Activated CD8-positive, alpha-beta memory T cell treated with anti-CD3 and anti-CD28 coated beads, Interleukin-2, amount 10 ng/mL, durations not matched to agents 7 days and 5 days (primary cell): Measurements from ENCODE around the gene TTN. TPM values are rescaled to one million over a fixed set of nuclear protein-coding genes. Genes with fewer than 3 reads are reported as not detected.

ENCODE experiments used
- ATAC-seq: fragments of 150-1000 bp; cut with Tn5 transposase; one replicate; pipeline ENCODE4 v1.10.0; 2021; ENCODE audit warnings: moderate library complexity
- CTCF ChIA-PET: fragments of 350-600 bp; sonication (Branson Sonifier 250); formaldehyde crosslinking; loops from one replicate; lab custom pipeline; 2021; ENCODE audit warnings: antibody characterized with exemption; lab: Charles Lee
- DNase-seq: peaks from one replicate; pipeline ENCODE4 v3.0.0-alpha.2; 2020
- H3K27ac Mint-ChIP-seq: one replicate; pipeline ENCODE4 v1.8.0; 2021; ENCODE audit warnings: mild to moderate bottlenecking, mixed read lengths
- H3K27me3 Mint-ChIP-seq: one replicate; pipeline ENCODE4 v1.8.0; 2021; ENCODE audit warnings: mixed read lengths
- H3K36me3 Mint-ChIP-seq: one replicate; pipeline ENCODE4 v1.8.0; 2021; ENCODE audit warnings: mild to moderate bottlenecking, mixed read lengths
- H3K4me1 Mint-ChIP-seq: one replicate; pipeline ENCODE4 v1.8.0; 2021; ENCODE audit warnings: mixed read lengths
- H3K4me3 Mint-ChIP-seq: one replicate; pipeline ENCODE4 v1.8.0; 2021; ENCODE audit warnings: mild to moderate bottlenecking, moderate library complexity, mixed read lengths
- H3K9me3 Mint-ChIP-seq: one replicate; pipeline ENCODE4 v1.8.0; 2022; ENCODE audit warnings: low read depth, mixed read lengths
- total RNA-seq, 2 experiments: library from RNA; stranded (reverse); gene quantifications; one replicate each; pipeline ENCODE4 v1.2.3, GENCODE V29; 2021

TTN gene
- total RNA-seq, 2 experiments from 2014 or later: 7.0 to 11.5 TPM

DNA sequence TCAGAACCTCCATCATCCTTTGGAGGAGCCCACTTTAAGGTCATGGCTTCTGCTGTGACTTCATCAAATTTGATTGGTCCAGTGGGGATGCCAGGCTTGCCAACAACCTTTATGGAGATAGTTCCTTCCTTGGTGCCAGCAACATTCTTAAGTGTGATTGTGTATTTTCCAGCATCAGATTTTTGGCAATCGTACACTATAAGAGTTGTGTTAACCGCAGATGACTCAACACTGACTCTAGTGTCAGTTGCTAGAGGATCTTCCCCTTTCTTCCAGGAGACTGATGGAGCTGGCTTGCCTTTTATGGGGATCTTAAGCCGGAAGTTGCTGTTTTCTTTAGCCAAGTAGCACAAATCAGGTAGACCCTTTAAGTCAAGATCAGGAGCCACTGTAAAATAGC, 228.2 kb downstream of the TTN start:
- Mint-ChIP-seq H3K4me1 (no peaks in the 10 kb centered on the region), H3K4me3 (no peak overlapping the region), H3K27me3 (no peaks in the 10 kb centered on the region), H3K9me3 (no peaks in the 10 kb centered on the region), H3K27ac (no peak overlapping the region), H3K36me3 (peaks cover 30% of the 10 kb centered on the region)
- ATAC-seq: no peak
- CTCF ChIA-PET: no interaction called here
- DNase-seq: no peak

DNA sequence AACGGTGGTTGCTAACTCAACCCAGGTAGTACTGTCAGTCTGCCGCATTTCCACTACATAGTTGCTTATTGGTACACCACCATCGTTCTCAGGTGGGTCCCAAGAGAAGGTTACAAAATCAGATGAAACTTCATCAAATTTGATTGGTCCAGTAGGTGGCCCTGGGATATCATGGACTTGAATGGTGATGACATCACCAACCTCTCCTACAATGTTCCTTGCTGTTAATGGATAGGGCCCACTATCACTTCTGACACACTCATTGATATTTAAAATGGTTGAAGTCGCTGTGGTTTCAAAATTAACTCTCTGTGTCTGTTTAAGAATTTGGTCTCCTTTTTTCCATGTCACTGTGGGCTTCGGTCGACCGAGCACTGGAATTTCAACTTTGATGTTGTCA, 232.4 kb downstream of the TTN start:
- Mint-ChIP-seq H3K27me3 (no peaks in the 10 kb centered on the region), H3K4me3 (no peak overlapping the region), H3K27ac (no peak overlapping the region), H3K4me1 (no peaks in the 10 kb centered on the region), H3K9me3 (no peaks in the 10 kb centered on the region), H3K36me3 (peaks cover 46% of the 10 kb centered on the region)
- CTCF ChIA-PET: no interaction called here
- DNase-seq: no peak
- no peak for ATAC-seq

DNA sequence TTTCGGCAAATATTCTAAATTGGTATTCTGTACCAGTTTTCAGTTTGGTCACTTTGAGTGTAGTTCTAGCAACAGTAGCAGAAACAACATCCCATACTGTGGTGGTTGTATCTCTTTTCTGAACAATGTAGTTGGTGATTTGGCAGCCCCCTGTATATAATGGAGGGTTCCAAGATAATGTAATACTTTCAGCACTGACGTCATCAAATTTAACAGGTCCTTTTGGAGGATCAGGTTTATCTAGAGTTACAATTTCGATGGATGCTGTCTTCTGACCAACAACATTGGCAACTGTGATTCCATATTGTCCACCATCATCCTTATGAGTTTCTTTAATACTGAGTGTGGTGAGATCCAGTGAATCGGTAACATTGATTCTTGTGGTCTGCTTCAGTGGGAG, 239.0 kb downstream of the TTN start:
- H3K36me3 Mint-ChIP-seq: peaks cover 52% of the 10 kb centered on the region
- no peak for DNase-seq
- no peaks in the 10 kb centered on the region for H3K27me3 Mint-ChIP-seq
- no peaks in the 10 kb centered on the region for H3K4me1 Mint-ChIP-seq
- H3K9me3 Mint-ChIP-seq: peaks cover 10% of the 10 kb centered on the region
- no peak overlapping the region for H3K27ac Mint-ChIP-seq
- H3K4me3 Mint-ChIP-seq: no peak overlapping the region
- ATAC-seq: no peak
- CTCF ChIA-PET: no interaction called here

DNA sequence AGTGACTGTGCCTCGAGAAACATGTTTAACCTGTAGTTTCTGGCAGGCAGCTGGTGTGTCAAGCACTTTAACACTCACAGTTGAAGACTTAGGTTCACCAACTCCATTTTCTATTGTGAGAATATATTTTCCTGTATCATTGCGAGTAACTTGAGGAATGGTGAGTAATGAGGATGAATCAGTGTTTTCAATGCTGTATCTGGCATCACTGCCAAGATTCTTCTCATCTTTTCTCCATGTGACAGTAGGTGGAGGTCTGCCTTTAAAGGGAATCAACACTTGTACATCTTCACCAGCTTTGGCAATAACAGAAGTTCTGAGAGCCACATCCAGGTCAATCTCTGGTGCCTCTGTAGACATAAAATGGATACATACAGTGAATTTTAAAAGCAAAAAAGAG, 254.2 kb downstream of the TTN start:
- no peaks in the 10 kb centered on the region for H3K9me3 Mint-ChIP-seq
- H3K4me3 Mint-ChIP-seq: no peak overlapping the region
- ATAC-seq (no peak), DNase-seq (no peak)
- peaks cover 31% of the 10 kb centered on the region for H3K36me3 Mint-ChIP-seq
- H3K4me1 Mint-ChIP-seq: peaks cover 7% of the 10 kb centered on the region
- H3K27me3 Mint-ChIP-seq: no peaks in the 10 kb centered on the region
- no peak overlapping the region for H3K27ac Mint-ChIP-seq
- CTCF ChIA-PET: interaction anchor here (1.2 kb wide), 1 partner anchor 147 kb away, joined by 3 read pairs; no protein-coding TSS in a partner anchor

DNA sequence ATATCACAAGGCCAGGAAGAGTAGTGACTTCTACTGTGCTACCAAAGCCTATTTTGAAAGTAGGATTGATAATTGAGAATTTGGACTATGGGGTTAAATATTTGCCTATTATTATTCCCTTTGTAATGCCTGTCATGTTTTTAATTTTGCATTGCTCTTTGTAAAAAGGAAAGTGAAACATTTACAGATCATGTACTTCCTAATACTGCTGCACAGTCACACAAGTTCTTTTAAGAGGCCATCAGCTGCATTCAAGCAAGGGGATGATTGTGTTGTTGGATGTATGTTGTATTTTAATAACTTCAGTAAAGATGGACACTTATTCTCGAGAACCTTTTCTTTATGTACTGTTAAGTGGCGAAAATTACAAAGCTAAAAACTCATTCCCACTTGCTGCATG, 256.9 kb downstream of the TTN start:
- CTCF ChIA-PET: no interaction called here
- no peaks in the 10 kb centered on the region for H3K27me3 Mint-ChIP-seq
- ATAC-seq: no peak
- no peak overlapping the region for H3K4me3 Mint-ChIP-seq
- DNase-seq: no peak
- H3K9me3 Mint-ChIP-seq: no peaks in the 10 kb centered on the region
- no peak overlapping the region for H3K27ac Mint-ChIP-seq
- H3K4me1 Mint-ChIP-seq: peaks cover 2% of the 10 kb centered on the region
- H3K36me3 Mint-ChIP-seq: peaks cover 46% of the 10 kb centered on the region

DNA sequence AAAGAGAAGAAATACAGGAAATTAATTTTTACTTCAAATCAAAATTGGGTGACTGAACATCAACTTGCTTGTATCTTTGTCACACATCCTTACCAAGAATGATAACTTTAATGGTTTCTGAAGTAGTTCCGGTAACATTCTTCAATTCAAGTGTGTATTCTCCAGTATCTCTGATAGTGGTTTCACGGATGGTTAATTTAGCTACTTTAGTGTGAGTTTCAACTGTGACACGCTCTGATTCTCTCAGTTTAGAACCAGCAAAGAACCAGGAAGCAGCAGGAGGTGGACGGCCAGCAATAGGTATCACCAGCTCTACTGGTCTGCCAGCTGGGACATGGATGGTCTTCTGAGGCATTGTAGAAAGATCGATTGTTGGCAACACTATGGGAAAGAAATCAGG, 264.7 kb downstream of the TTN start:
- no peaks in the 10 kb centered on the region for H3K27me3 Mint-ChIP-seq
- DNase-seq (no peak), ATAC-seq (no peak)
- H3K9me3 Mint-ChIP-seq: no peaks in the 10 kb centered on the region
- peaks cover 58% of the 10 kb centered on the region for H3K36me3 Mint-ChIP-seq
- peaks cover 6% of the 10 kb centered on the region for H3K4me1 Mint-ChIP-seq
- H3K27ac Mint-ChIP-seq: no peak overlapping the region
- CTCF ChIA-PET: no interaction called here
- no peak overlapping the region for H3K4me3 Mint-ChIP-seq

DNA sequence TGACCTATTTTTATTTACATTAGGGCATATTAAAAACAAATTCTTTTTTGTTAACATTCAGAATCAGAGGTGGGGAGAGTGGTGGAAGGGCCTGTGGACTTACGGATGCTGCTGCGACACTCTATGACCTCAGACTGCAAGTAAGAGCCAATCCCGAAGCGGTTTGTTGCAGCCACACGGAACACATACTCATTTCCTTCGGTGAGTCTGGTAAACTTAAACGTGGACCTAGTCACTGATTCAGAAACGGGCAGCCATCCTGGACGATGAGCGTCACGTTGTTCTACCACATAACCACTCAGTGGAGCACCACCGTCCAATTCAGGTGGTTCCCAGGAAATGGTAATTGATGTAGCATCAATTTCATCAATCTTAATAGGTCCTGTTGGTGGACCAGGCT, 265.1 kb downstream of the TTN start:
- H3K27ac Mint-ChIP-seq: no peak overlapping the region
- H3K9me3 Mint-ChIP-seq: no peaks in the 10 kb centered on the region
- H3K4me3 Mint-ChIP-seq: no peak overlapping the region
- ATAC-seq: no peak
- H3K36me3 Mint-ChIP-seq: peaks cover 58% of the 10 kb centered on the region
- CTCF ChIA-PET: no interaction called here
- H3K4me1 Mint-ChIP-seq: peaks cover 6% of the 10 kb centered on the region
- DNase-seq: no peak
- no peaks in the 10 kb centered on the region for H3K27me3 Mint-ChIP-seq

DNA sequence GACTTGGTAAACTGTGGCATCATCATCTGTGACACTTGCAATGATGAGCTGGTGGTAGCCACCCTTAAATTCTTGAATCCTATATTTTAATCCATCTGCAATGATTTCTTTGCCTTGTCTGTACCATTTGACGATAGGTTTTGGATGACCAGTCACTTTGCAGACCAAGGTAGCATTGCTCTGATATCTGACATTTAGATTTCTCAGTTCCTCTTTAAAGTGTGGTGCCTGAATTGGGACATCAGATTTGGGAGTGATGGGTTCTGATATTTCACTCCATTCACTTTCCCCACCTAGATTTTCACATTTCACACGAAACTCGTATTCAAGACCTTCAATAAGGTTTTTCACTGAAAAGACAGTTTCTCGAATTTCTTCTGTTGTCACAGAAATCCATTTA, 271.2 kb downstream of the TTN start:
- Mint-ChIP-seq H3K27ac (no peak overlapping the region), H3K4me3 (no peak overlapping the region), H3K36me3 (peaks cover 73% of the 10 kb centered on the region), H3K9me3 (no peaks in the 10 kb centered on the region), H3K4me1 (peaks cover 18% of the 10 kb centered on the region), H3K27me3 (no peaks in the 10 kb centered on the region)
- ATAC-seq (no peak), DNase-seq (no peak)
- CTCF ChIA-PET: no interaction called here

DNA sequence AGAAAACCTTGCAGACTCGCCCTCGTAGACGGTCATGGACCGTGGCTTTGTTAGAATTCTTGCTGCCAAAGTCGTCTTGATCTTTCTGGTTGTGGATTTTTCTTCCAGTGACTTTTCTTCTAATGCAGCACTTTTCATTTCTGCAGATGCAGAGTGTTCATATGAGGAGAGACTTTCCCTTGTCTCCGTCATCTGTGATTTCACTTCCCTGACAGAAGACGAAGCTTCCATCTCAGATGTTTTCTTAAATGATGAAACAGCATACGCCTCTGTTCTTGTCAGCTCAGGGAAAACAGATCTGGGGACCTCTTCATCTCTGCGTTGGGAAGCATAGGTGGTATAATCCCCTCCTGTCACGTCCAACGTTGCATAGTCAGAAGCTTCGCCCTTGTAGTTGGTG, 276.1 kb downstream of the TTN start:
- no peak for DNase-seq
- Mint-ChIP-seq H3K9me3 (no peaks in the 10 kb centered on the region), H3K4me3 (no peak overlapping the region), H3K36me3 (peaks cover 64% of the 10 kb centered on the region), H3K4me1 (peaks cover 37% of the 10 kb centered on the region), H3K27ac (peak overlapping the region; percentile 49), H3K27me3 (no peaks in the 10 kb centered on the region)
- CTCF ChIA-PET: no interaction called here
- no peak for ATAC-seq

DNA sequence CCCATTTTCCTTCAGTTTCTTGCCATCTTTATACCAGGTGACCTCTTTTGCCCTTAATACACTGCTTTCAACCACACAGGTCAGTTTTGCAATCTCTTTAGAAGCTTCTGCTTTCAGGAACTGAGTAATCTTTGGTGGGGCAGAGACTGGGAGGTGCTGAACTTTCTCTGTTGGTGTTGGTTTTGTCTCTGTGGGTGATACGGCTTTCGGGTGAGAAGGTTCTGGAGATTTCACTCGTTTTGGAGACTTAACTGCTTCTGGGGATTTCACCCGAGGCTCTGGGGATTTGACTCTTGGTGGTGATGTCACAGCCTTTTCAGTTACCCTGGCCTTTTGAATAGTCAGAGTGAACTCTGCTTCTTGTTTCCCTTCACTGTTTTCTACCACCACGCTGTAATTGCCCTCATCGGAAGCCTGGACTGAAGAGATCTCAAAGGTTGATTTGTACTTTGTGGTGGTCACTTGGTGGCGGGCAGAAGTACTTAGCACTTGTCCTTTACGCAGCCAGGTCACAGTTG, 276.5 kb downstream of the TTN start:
- ATAC-seq (peak; percentile 83), DNase-seq (peak; percentile 74)
- Mint-ChIP-seq H3K36me3 (peaks cover 66% of the 10 kb centered on the region), H3K4me1 (peaks cover 40% of the 10 kb centered on the region), H3K4me3 (peak overlapping the region; percentile 8), H3K27ac (peak overlapping the region; percentile 49), H3K9me3 (no peaks in the 10 kb centered on the region), H3K27me3 (no peaks in the 10 kb centered on the region)
- CTCF ChIA-PET: no interaction called here

DNA sequence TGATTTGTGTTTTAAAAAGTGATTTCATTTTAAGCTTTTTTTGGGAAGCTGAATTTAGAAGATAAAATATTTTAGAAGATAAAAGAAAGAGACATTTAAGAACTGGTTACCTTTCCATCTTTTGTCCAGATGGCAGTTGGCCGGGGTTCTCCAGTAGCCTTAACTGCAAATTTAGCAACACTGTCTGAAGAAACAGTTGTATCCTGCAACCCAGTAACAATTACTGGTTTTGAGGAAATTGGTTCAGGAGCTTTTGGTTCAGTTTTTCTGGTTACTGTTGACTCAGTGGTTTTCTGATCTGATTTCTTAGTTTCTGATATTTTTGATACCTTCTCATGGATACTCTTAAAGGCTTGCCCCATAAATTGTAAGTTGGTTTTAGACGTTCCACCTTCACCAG, 277.1 kb downstream of the TTN start:
- CTCF ChIA-PET: no interaction called here
- H3K27ac Mint-ChIP-seq: no peak overlapping the region
- H3K4me1 Mint-ChIP-seq: peaks cover 44% of the 10 kb centered on the region
- ATAC-seq: no peak
- H3K27me3 Mint-ChIP-seq: no peaks in the 10 kb centered on the region
- H3K36me3 Mint-ChIP-seq: peaks cover 65% of the 10 kb centered on the region
- H3K4me3 Mint-ChIP-seq: no peak overlapping the region
- H3K9me3 Mint-ChIP-seq: no peaks in the 10 kb centered on the region
- DNase-seq: no peak

DNA sequence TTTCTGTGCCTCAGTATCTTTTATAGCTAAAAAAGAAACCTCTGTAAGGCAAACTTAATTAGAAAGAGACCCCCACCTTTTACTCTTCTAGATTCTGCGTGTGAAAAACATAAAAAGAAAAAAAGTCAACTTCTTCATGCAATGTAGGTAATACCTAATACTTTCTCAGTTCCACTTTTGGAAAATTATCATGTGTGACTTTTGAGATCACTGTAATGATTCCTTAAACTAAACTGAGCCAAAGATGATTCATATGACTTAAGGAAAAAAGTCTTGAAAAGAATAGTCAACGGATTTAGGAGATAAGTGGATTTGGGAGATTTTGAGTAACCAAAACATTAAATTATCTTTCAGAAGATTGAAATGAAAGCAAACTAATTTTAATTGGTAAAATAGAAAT, 278.0 kb downstream of the TTN start:
- Mint-ChIP-seq H3K27me3 (no peaks in the 10 kb centered on the region), H3K27ac (no peak overlapping the region), H3K9me3 (no peaks in the 10 kb centered on the region), H3K4me3 (no peak overlapping the region), H3K4me1 (peaks cover 52% of the 10 kb centered on the region), H3K36me3 (peaks cover 56% of the 10 kb centered on the region)
- ATAC-seq (no peak), DNase-seq (no peak)
- CTCF ChIA-PET: no interaction called here

DNA sequence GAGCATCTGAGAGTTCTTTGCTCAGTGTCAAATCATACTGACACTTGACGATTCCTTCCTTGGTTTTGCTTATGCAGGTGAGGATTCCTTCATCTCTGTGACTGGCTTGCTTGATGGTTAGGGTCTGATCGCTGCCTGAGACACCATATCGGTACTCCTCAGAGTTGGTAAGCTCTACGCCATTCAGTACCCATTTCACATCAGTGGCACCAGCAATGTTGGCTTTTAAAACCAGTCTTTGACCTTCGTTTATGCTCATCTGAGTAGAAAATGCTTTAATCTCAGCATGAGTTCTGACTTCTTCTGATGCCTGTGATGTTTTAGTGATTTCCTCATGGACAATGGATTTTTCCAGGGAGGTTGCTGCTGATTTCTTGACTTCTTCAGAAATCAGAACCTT, 278.6 kb downstream of the TTN start:
- CTCF ChIA-PET: no interaction called here
- no peaks in the 10 kb centered on the region for H3K27me3 Mint-ChIP-seq
- ATAC-seq (no peak), DNase-seq (no peak)
- no peak overlapping the region for H3K4me3 Mint-ChIP-seq
- H3K9me3 Mint-ChIP-seq: no peaks in the 10 kb centered on the region
- H3K4me1 Mint-ChIP-seq: peaks cover 56% of the 10 kb centered on the region
- peaks cover 51% of the 10 kb centered on the region for H3K36me3 Mint-ChIP-seq
- H3K27ac Mint-ChIP-seq: no peak overlapping the region

DNA sequence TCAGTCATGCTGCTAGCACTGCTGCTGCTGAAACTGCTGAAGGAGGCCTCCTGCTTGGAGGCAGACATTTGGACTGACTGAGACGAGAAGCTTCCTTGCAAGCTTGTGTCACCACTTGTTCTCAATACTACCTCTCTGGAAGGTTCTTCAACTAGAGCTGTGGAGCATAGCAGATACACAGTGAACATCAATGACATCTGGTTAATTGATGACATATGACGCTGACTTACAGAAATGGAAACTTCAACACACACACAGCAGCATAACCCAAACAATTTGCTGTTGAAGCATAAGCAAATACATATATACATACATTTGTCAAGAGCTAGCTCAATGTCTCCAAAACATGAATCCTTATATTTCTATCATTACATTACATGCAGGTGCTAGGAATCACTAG, 279.6 kb downstream of the TTN start:
- no peak for DNase-seq
- H3K4me3 Mint-ChIP-seq: no peak overlapping the region
- H3K9me3 Mint-ChIP-seq: no peaks in the 10 kb centered on the region
- peaks cover 62% of the 10 kb centered on the region for H3K4me1 Mint-ChIP-seq
- H3K27me3 Mint-ChIP-seq: no peaks in the 10 kb centered on the region
- peaks cover 46% of the 10 kb centered on the region for H3K36me3 Mint-ChIP-seq
- H3K27ac Mint-ChIP-seq: no peak overlapping the region
- ATAC-seq: no peak
- CTCF ChIA-PET: interaction anchor here (0.8 kb wide), 1 partner anchor 48 kb away, joined by 3 read pairs; no protein-coding TSS in a partner anchor

DNA sequence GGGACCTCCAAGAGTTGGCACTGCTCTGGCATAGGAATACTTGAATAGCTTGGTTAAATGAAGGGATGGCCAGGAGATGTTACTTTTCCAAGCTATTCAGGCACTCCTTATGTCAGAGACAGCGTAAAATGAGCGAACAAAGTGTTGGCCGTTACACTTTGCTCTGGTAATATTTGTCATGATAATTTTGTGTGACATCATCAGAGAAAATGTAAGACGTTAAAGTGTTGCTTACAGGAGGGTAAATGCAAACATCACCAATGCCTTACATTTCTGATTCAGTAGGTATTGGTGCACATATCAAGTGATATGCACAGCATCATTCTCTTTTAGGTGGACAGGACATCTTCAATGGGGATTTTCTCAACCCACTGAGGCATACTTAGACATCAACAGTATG, 281.0 kb downstream of the TTN start:
- Mint-ChIP-seq H3K27me3 (no peaks in the 10 kb centered on the region), H3K4me3 (no peak overlapping the region), H3K27ac (no peak overlapping the region), H3K4me1 (peaks cover 61% of the 10 kb centered on the region), H3K36me3 (peaks cover 39% of the 10 kb centered on the region), H3K9me3 (peaks cover 2% of the 10 kb centered on the region)
- no peak for ATAC-seq
- no peak for DNase-seq
- CTCF ChIA-PET: no interaction called here
